Measurements from ENCODE around the gene EMD. TPM values are rescaled to one million over a fixed set of nuclear protein-coding genes. Genes with fewer than 3 reads are reported as not detected.

Gene EMD
- total and polyA plus RNA-seq, 4 donors: 14.1 to 88.1 (median 52.0) TPM

DNA sequence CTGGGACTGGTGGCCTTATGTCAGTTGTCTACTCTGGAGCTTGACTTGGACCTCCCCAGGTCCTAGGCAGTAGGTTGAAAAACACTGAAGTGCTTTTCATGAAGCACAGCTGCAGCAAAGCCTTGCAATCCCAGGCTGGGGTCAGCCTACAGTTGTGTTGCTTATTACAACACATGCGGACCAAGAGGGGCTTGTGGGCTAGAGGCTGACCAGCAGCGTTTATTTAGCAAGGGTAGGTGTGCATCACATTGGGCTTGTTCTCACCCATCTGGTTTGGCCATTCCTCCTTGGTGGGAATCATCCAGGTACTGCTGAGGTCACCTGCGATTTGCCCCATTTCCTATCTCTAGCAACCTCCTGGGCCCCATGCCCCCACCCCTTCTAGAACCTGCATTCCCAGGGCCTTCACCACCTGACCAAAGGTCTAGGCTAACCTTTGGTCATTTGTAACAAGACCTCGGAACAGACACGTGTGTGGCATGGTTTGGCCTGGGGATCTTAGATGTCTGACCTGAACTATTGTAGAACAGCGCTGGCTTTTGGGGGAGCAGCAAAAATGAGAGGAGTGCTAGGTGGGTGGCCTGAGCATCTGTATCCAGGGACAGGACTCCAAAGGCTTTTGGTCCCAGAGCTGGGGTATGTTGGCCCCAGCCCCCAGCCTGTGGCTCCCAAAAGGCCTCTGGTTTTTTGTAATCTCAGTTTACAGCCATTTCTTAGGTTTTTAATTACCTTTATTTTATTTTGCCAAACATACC is 22.1 kb downstream of the EMD start:
- Histone ChIP-seq H3K27ac (ENCODE audit: low read depth, low read length) (no peak overlapping the region), H3K4me1 (ENCODE audit: control insufficient read depth, insufficient read depth, low read length) (peaks cover 24% of the 10 kb centered on the region)

DNA sequence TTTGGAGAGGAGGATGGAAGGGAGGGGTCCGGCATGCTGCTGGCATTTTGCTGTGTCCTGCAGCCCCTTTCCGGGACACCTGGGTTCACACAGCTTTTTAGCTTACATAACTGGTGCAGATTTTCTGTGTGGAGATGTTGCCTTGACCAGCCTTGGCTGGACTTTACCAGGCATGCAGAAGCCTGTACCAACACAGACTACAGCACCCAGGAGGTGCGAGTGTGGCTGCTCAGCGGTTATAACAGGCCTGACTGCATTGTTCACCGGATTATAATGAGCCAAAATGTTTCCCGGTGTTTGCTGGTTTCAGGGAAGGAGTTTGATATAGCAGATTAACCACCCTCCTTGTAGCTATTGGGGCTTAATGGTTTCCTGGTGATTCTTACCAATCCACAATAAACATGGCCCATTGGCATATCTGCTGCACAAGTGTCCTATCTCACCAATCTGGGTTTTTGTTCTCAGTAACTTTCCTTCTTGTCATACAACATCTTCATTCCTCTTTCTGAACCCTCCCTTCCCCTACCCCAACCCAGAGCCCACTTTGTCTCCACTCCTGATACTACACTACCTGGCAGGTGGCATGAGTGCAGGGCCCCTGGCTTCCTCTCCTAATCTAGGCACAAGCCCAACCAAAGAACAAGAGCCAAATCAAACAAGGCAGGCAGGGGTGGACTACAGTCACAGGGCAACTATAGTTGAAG is 23.0 kb downstream of the EMD start:
- H3K27me3 ChIP-seq (ENCODE audit: control insufficient read depth, insufficient read depth, low read length): no peaks in the 10 kb centered on the region

More for the DNA sequence above, 22.1 kb downstream of the EMD start:
- DNase-seq (ENCODE audit: low read depth in 4 of 6, low spot score in 6 of 6): no peak
- 75% methylated on average over 6 of the region's 6 CpGs for WGBS (ENCODE audit: insufficient coverage)
- H3K9me3 ChIP-seq (ENCODE audit: control insufficient read depth, insufficient read depth, low read length): no peaks in the 10 kb centered on the region
- H3K36me3 ChIP-seq (ENCODE audit: control insufficient read depth, insufficient read depth, low read length): peaks cover 26% of the 10 kb centered on the region
- H3K4me3 ChIP-seq (ENCODE audit: low read depth, low read length): no peak overlapping the region
- H3K27me3 ChIP-seq (ENCODE audit: control insufficient read depth, insufficient read depth, low read length): no peaks in the 10 kb centered on the region

DNA sequence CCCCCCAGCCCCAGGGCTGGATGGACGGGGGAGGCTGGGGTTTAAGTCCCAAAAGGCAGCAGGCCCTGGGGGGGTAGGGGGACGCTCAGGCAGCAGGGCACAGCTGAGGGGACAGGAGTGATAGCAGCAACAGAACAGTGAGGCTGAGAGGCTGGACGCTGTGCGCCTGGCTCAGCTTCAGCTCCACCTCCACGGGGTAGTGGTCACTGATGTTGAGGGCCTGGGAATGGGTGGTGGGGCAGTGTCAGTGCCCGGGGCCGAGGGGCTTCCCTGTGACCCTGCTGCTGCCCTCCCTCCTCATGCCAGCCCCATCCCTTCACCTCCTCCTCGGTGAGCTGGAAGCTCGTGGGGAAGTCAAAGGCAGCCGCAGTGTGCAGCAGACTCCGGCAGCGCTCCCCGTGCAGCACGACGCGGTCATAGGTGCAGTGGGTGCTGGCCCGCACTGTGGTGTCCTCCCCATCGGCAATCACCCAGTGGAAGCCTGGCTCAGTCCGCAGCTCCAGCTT is 23.6 kb downstream of the EMD start:
- H3K4me1 ChIP-seq (ENCODE audit: control insufficient read depth, insufficient read depth, low read length): peaks cover 15% of the 10 kb centered on the region
- no peaks in the 10 kb centered on the region for H3K9me3 ChIP-seq (ENCODE audit: control insufficient read depth, insufficient read depth, low read length)
- H3K27ac ChIP-seq (ENCODE audit: low read depth, low read length): no peak overlapping the region
- no peak overlapping the region for H3K4me3 ChIP-seq (ENCODE audit: low read depth, low read length)
- H3K27me3 ChIP-seq (ENCODE audit: control insufficient read depth, insufficient read depth, low read length): no peaks in the 10 kb centered on the region
- DNase-seq (ENCODE audit: low read depth in 4 of 6, low spot score in 6 of 6): no peak
- peaks cover 26% of the 10 kb centered on the region for H3K36me3 ChIP-seq (ENCODE audit: control insufficient read depth, insufficient read depth, low read length)
- WGBS (ENCODE audit: insufficient coverage): 81% methylated on average over 14 of the region's 19 CpGs

More for the DNA sequence above, 23.0 kb downstream of the EMD start:
- H3K9me3 ChIP-seq (ENCODE audit: control insufficient read depth, insufficient read depth, low read length): no peaks in the 10 kb centered on the region
- no peak overlapping the region for H3K4me3 ChIP-seq (ENCODE audit: low read depth, low read length)
- no peak overlapping the region for H3K27ac ChIP-seq (ENCODE audit: low read depth, low read length)
- no peak for DNase-seq (ENCODE audit: low read depth in 4 of 6, low spot score in 6 of 6)
- peaks cover 21% of the 10 kb centered on the region for H3K4me1 ChIP-seq (ENCODE audit: control insufficient read depth, insufficient read depth, low read length)
- 50% methylated on average over 1 of the region's 6 CpGs for WGBS (ENCODE audit: insufficient coverage)
- peaks cover 26% of the 10 kb centered on the region for H3K36me3 ChIP-seq (ENCODE audit: control insufficient read depth, insufficient read depth, low read length)

DNA sequence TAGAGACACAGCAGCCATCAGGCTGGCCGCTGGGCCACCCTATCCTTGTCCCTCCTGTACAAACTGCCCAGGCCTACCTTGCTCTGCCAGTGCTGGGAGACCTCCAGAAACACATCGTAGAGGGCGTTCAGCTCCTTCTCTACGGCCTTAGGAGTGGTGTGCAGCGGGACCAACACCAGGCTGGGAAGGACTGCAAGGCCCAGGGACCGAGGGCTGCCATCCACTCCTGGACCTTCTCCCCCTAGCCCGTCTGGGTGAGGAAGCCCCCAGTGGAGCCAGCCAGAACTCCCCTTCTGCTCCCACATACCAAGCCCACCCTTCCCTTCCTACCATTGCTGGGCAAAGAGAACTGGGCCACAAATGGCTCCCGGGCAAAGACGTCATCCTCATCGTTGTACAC is 24.1 kb downstream of the EMD start:
- peaks cover 14% of the 10 kb centered on the region for H3K4me1 ChIP-seq (ENCODE audit: control insufficient read depth, insufficient read depth, low read length)
- H3K27me3 ChIP-seq (ENCODE audit: control insufficient read depth, insufficient read depth, low read length): no peaks in the 10 kb centered on the region
- no peak overlapping the region for H3K4me3 ChIP-seq (ENCODE audit: low read depth, low read length)
- no peaks in the 10 kb centered on the region for H3K9me3 ChIP-seq (ENCODE audit: control insufficient read depth, insufficient read depth, low read length)
- 84% methylated on average over 9 of the region's 10 CpGs for WGBS (ENCODE audit: insufficient coverage)
- no peak for DNase-seq (ENCODE audit: low read depth in 4 of 6, low spot score in 6 of 6)
- peaks cover 26% of the 10 kb centered on the region for H3K36me3 ChIP-seq (ENCODE audit: control insufficient read depth, insufficient read depth, low read length)
- H3K27ac ChIP-seq (ENCODE audit: low read depth, low read length): no peak overlapping the region

DNA sequence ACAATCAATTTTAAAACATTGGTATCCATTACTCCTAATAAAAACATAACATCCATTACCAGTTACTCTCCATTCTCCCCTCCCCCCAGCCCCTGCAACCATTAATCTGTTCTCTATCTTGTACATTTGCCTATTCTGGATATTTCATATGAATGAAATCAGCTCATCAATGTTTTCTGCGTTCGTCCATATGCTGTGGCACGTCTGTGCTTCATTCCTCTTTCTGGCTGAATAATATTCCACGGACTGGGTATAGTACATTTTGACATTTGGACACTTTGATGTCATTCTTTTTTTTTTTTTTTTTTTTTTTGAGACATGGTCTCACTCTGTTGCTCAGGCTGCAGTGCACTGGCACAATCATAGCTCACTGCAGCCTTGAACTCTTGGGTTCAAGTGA is 24.8 kb downstream of the EMD start:
- Histone ChIP-seq H3K4me3 (ENCODE audit: low read depth, low read length) (no peak overlapping the region), H3K36me3 (ENCODE audit: control insufficient read depth, insufficient read depth, low read length) (peaks cover 26% of the 10 kb centered on the region), H3K27me3 (ENCODE audit: control insufficient read depth, insufficient read depth, low read length) (no peaks in the 10 kb centered on the region), H3K27ac (ENCODE audit: low read depth, low read length) (no peak overlapping the region), H3K9me3 (ENCODE audit: control insufficient read depth, insufficient read depth, low read length) (no peaks in the 10 kb centered on the region), H3K4me1 (ENCODE audit: control insufficient read depth, insufficient read depth, low read length) (peaks cover 14% of the 10 kb centered on the region)
- DNase-seq (ENCODE audit: low read depth in 4 of 6, low spot score in 6 of 6): no peak
- no CpG with 5 or more reads among the region's 4 CpGs for WGBS (ENCODE audit: insufficient coverage)

DNA sequence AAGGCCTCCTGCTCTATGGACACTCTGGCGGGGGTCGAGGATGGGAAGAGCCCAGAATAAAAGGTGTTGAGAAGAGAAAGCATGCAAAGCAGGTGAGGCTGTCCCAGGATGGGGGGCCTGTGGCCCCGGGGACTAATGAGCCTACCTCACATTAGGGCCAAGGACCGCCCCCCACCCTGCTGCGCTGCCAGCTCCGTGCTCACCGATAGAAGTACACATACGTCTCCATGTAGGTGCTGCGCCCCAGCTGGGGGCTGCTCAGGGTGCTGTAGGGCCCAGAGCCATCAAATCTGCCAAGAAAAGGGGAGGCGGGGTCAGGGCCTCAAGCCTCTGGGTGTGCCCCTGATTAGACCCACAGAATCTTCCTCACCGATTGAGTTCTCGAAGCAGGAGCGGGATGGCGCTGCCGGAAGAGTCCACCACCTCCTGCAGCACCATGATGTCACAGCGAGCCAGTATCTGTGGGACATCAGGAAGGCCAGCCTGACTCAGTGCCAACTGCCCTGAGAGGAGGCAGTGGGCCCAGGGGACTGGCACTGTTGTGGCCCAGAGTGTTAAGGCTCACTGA is 25.6 kb downstream of the EMD start:
- H3K9me3 ChIP-seq (ENCODE audit: control insufficient read depth, insufficient read depth, low read length): no peaks in the 10 kb centered on the region
- no peaks in the 10 kb centered on the region for H3K27me3 ChIP-seq (ENCODE audit: control insufficient read depth, insufficient read depth, low read length)
- no peak overlapping the region for H3K4me3 ChIP-seq (ENCODE audit: low read depth, low read length)
- 85% methylated on average over 16 of the region's 16 CpGs for WGBS (ENCODE audit: insufficient coverage)
- H3K36me3 ChIP-seq (ENCODE audit: control insufficient read depth, insufficient read depth, low read length): peaks cover 25% of the 10 kb centered on the region
- peaks cover 6% of the 10 kb centered on the region for H3K4me1 ChIP-seq (ENCODE audit: control insufficient read depth, insufficient read depth, low read length)
- H3K27ac ChIP-seq (ENCODE audit: low read depth, low read length): no peak overlapping the region
- DNase-seq (ENCODE audit: low read depth in 4 of 6, low spot score in 6 of 6): no peak

DNA sequence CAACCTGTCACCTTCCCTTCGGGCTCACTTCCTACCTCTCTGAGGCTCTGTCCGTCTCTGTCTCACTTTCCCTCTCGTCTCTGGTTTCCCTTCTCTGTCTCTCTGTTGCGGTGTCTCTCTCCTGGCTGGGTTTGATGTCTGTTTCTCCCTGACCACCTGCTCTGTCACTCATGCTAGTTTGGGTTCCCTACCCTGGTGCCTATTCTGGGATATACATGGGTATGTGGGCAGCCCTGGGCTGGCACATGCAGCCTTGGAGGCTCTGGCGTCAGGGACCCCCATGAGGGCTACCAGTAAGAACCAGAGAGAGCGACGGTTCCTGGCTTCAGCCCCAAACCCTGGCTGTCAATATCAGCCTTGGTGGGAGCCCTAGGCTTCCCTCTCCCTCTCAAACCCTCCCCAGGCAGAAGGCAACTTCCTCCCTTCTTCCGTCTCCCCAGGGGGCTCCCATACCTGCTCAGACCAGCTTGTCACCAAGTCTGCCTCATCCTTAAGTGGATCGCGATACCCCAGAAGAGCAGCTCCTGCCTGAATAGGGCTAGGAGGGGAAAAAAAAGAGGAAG is 29.6 kb downstream of the EMD start:
- Histone ChIP-seq H3K4me3 (ENCODE audit: low read depth, low read length) (peak overlapping the region; percentile 5), H3K4me1 (ENCODE audit: control insufficient read depth, insufficient read depth, low read length) (peaks cover 9% of the 10 kb centered on the region), H3K27me3 (ENCODE audit: control insufficient read depth, insufficient read depth, low read length) (no peaks in the 10 kb centered on the region), H3K27ac (ENCODE audit: low read depth, low read length) (no peak overlapping the region), H3K36me3 (ENCODE audit: control insufficient read depth, insufficient read depth, low read length) (peaks cover 8% of the 10 kb centered on the region), H3K9me3 (ENCODE audit: control insufficient read depth, insufficient read depth, low read length) (no peaks in the 10 kb centered on the region)
- no peak for DNase-seq (ENCODE audit: low read depth in 4 of 6, low spot score in 6 of 6)
- WGBS (ENCODE audit: insufficient coverage): 73% methylated on average over 6 of the region's 10 CpGs

DNA sequence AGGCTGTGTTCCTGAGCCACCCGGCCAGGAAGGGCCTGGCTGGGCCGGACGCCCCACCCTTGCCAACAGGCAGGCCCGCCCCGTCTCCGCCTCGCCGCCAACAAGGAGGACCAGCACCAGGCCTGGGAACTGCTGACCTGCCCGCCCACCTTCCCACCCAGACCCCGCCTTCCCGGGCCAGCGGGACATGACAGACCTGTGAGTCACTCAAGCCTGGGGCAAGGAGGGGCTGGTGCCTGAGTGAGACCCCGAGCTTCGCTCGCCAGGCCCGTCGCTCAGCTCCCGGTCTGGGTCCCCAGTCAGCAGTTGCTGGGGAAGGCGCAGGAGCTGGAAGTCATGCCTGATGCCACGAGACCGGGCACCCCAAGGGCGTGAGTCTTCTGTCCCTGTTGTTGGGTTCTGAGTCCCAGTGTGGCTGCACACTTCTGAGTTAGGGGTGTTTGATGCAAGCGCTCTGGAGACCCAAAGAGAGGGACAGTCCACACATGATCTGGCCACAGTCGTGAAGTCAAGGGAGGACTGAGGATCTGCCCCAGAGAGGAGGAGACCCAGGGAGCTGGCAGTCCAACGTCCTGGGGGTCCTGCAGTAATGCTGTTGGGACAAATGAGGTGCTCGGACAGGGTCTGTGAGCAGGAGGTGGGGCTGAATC is 30.3 kb downstream of the EMD start, which contains the start of gene DNASE1L1:
DNASE1L1 (minus strand) TSS at position 33 of the 650 bp plus-strand sequence. CDS start 3,686 bp downstream, outside the sequence.
- WGBS (ENCODE audit: insufficient coverage): 52% methylated on average over 26 of the region's 26 CpGs
- H3K9me3 ChIP-seq (ENCODE audit: control insufficient read depth, insufficient read depth, low read length): no peaks in the 10 kb centered on the region
- peak within 1 kb of the TSS; percentile 52 for H3K27ac ChIP-seq (ENCODE audit: low read depth, low read length)
- H3K4me1 ChIP-seq (ENCODE audit: control insufficient read depth, insufficient read depth, low read length): peaks cover 9% of the 10 kb centered on the region
- no peaks in the 10 kb centered on the region for H3K27me3 ChIP-seq (ENCODE audit: control insufficient read depth, insufficient read depth, low read length)
- H3K4me3 ChIP-seq (ENCODE audit: low read depth, low read length): peak within 1 kb of the TSS; percentile 12
- DNase-seq (ENCODE audit: low read depth in 4 of 6, low spot score in 6 of 6): peak in 1 of 6 donors; percentile 26
- peaks cover 13% of the 10 kb centered on the region for H3K36me3 ChIP-seq (ENCODE audit: control insufficient read depth, insufficient read depth, low read length)

DNA sequence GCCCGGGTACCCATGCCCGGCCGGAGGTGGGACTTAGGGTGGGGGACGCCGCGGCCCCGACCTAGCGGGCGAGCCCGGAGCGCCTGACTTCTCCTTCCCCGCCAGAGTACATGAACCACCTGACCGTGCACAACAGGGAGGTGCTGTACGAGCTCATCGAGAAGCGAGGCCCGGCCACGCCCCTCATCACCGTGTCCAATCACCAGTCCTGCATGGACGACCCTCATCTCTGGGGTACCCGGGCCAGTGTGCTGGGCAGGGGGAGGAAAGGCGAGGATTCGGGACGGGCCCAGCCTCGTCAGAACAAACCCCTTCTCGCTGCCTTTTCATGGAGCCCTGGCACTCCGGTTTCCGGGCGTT is 32.9 kb downstream of the EMD start:
- Histone ChIP-seq H3K4me3 (ENCODE audit: low read depth, low read length) (peak overlapping the region; percentile 60), H3K9me3 (ENCODE audit: control insufficient read depth, insufficient read depth, low read length) (no peaks in the 10 kb centered on the region), H3K36me3 (ENCODE audit: control insufficient read depth, insufficient read depth, low read length) (peaks cover 16% of the 10 kb centered on the region), H3K27ac (ENCODE audit: low read depth, low read length) (peak overlapping the region; percentile 57), H3K27me3 (ENCODE audit: control insufficient read depth, insufficient read depth, low read length) (no peaks in the 10 kb centered on the region), H3K4me1 (ENCODE audit: control insufficient read depth, insufficient read depth, low read length) (peaks cover 9% of the 10 kb centered on the region)
- peak in 2 of 6 donors; percentile 82 to 86 for DNase-seq (ENCODE audit: low read depth in 4 of 6, low spot score in 6 of 6)
- WGBS (ENCODE audit: insufficient coverage): 42% methylated on average over 25 of the region's 29 CpGs
